ENCODE measurements around the gene BSN. TPM values are rescaled to one million over a fixed set of nuclear protein-coding genes. Genes with fewer than 3 reads are reported as not detected.

BSN gene
- total and polyA plus RNA-seq, 3 experiments from 2014 or later, result 0.33 to 0.46 TPM; not detected in 1

GRCh38 chr3:49662720-49663413, 108.6 kb downstream of the BSN start:
- Histone ChIP-seq H3K9me3 (ENCODE audit: low read length) (no peaks in the 10 kb centered on the region), H3K27me3 (ENCODE audit: insufficient read depth, low read length, poor library complexity, severe bottlenecking) (no peaks in the 10 kb centered on the region), H3K4me1 (ENCODE audit: insufficient read depth, low read length) (no peaks in the 10 kb centered on the region), H3K36me3 (ENCODE audit: insufficient read depth, low read length) (no peaks in the 10 kb centered on the region), H3K27ac (ENCODE audit: low read depth, low read length) (no peak overlapping the region), H3K4me3 (ENCODE audit: low read length) (no peak overlapping the region)
- Mint-ChIP-seq H3K4me1 (no peaks in the 10 kb centered on the region), H3K4me3 (no peak overlapping the region), H3K27me3 (peaks cover 1 to 3% of the 10 kb centered on the region in 2 donors), H3K27ac (no peak overlapping the region), H3K9me3 (no peaks in the 10 kb centered on the region), H3K36me3 (no peaks in the 10 kb centered on the region)
- ChIA-PET CTCF (interaction anchor here (1.5 to 6.3 kb wide), 2 partner anchors 9 to 123 kb away, joined by 5 to 36 read pairs; no protein-coding TSS in a partner anchor), POLR2A (no interaction called here)
- no peak for DNase-seq

GRCh38 chr3:49663831-49664230, 109.6 kb downstream of the BSN start:
- Histone ChIP-seq H3K9me3 (ENCODE audit: low read length) (no peaks in the 10 kb centered on the region), H3K4me1 (ENCODE audit: insufficient read depth, low read length) (no peaks in the 10 kb centered on the region), H3K4me3 (ENCODE audit: low read length) (no peak overlapping the region), H3K27ac (ENCODE audit: low read depth, low read length) (no peak overlapping the region), H3K27me3 (ENCODE audit: insufficient read depth, low read length, poor library complexity, severe bottlenecking) (no peaks in the 10 kb centered on the region), H3K36me3 (ENCODE audit: insufficient read depth, low read length) (no peaks in the 10 kb centered on the region)
- no peaks in the 10 kb centered on the region for H3K4me1 Mint-ChIP-seq
- no peak overlapping the region for H3K27ac Mint-ChIP-seq
- no peaks in the 10 kb centered on the region for H3K36me3 Mint-ChIP-seq
- peaks cover 0 to 3% of the 10 kb centered on the region in 2 donors for H3K27me3 Mint-ChIP-seq
- ChIA-PET POLR2A (no interaction called here), CTCF (interaction anchor here (1.5 to 6.3 kb wide), 2 partner anchors 8 to 124 kb away, joined by 5 to 36 read pairs; no protein-coding TSS in a partner anchor)
- DNase-seq, result no peak
- no peaks in the 10 kb centered on the region for H3K9me3 Mint-ChIP-seq
- H3K4me3 Mint-ChIP-seq, result no peak overlapping the region

GRCh38 chr3:49664300-49664699, 110.0 kb downstream of the BSN start:
- ChIA-PET POLR2A (no interaction called here), CTCF (interaction anchor here (0.6 to 6.3 kb wide), 2 partner anchors 124 to 1464 kb away, joined by 3 to 36 read pairs; no protein-coding TSS in a partner anchor)
- Histone ChIP-seq H3K9me3 (ENCODE audit: low read length) (no peaks in the 10 kb centered on the region), H3K4me3 (ENCODE audit: low read length) (no peak overlapping the region), H3K4me1 (ENCODE audit: insufficient read depth, low read length) (no peaks in the 10 kb centered on the region), H3K27ac (ENCODE audit: low read depth, low read length) (no peak overlapping the region), H3K36me3 (ENCODE audit: insufficient read depth, low read length) (no peaks in the 10 kb centered on the region), H3K27me3 (ENCODE audit: insufficient read depth, low read length, poor library complexity, severe bottlenecking) (no peaks in the 10 kb centered on the region)
- Mint-ChIP-seq H3K36me3 (no peaks in the 10 kb centered on the region), H3K4me1 (no peaks in the 10 kb centered on the region), H3K4me3 (no peak overlapping the region), H3K27me3 (peaks cover 0 to 3% of the 10 kb centered on the region in 2 donors), H3K9me3 (no peaks in the 10 kb centered on the region), H3K27ac (no peak overlapping the region)
- DNase-seq, result no peak

DNA sequence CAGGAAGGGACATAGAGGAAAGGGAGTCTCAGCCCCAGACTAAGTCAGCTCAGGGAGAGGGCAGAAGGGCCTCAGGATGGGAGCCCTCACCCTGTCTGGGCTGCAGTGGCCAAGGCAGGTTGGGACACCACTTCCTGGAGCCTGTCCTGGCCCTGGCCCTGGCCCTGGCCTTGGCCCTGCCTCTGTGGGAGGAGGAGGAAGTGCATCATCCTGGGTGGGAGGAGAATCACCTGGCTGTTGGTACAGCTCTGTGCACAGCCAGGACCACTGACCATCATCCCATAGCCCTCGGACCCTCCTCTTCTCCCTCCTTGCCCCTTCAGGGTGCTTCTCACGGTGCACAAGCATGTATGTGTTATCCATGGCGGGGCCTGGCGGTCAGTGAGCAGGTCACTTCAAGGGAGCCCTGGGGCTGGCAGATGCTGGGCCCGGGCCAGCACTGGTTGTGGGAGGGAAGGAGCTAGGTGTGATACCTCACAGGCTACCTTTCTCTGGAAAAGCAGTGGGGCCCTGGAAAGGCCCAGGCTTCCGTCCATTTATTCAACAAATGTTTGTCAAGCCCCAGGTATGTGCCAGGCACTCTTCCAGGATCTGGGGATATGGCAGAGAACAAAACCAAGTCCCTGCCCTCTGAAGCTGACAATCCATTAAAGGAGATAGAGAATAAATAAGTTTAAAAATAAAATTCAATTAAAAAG, 111.7 kb downstream of the BSN start:
- H3K9me3 Mint-ChIP-seq, result no peaks in the 10 kb centered on the region
- H3K4me1 Mint-ChIP-seq, result no peaks in the 10 kb centered on the region
- Histone ChIP-seq H3K4me1 (ENCODE audit: insufficient read depth, low read length) (no peaks in the 10 kb centered on the region), H3K36me3 (ENCODE audit: insufficient read depth, low read length) (no peaks in the 10 kb centered on the region), H3K4me3 (ENCODE audit: low read length) (no peak overlapping the region), H3K9me3 (ENCODE audit: low read length) (no peaks in the 10 kb centered on the region), H3K27me3 (ENCODE audit: insufficient read depth, low read length, poor library complexity, severe bottlenecking) (no peaks in the 10 kb centered on the region), H3K27ac (ENCODE audit: low read depth, low read length) (no peak overlapping the region)
- no peak overlapping the region for H3K4me3 Mint-ChIP-seq
- H3K36me3 Mint-ChIP-seq, result no peaks in the 10 kb centered on the region
- POLR2A ChIA-PET, result interaction anchor here (0.5 kb wide), 1 partner anchor 52 kb away, joined by 7 read pairs; no protein-coding TSS in a partner anchor
- peaks cover 0 to 3% of the 10 kb centered on the region in 2 donors for H3K27me3 Mint-ChIP-seq
- no peak overlapping the region for H3K27ac Mint-ChIP-seq
- DNase-seq, result no peak
- CTCF ChIA-PET, result interaction anchor here (6.3 kb wide), 1 partner anchor 126 kb away, joined by 36 read pairs; no protein-coding TSS in a partner anchor

DNA sequence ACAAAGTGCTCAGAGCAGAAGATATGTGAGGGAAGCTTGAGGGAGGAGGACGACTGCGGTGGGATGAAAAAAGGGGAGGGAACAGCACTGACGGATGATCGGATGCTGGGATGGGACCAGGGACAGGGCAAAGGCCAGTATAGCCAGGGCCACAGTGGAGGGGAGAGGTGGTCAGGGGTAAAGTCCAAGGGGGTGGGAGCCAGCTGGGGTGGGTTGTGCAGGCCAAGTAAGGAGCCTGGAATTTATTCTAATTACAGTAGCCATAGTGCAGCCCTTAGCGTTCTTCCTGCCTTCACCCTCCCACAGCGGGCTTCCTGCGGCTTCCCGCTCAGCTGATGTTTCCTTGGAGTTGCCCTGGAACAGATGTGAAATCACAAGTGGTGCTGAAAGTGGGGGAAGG, 112.3 kb downstream of the BSN start:
- H3K4me1 Mint-ChIP-seq, result peaks cover 0 to 1% (median under 1%) of the 10 kb centered on the region in 3 donors
- H3K36me3 ChIP-seq (ENCODE audit: insufficient read depth, low read length), result no peaks in the 10 kb centered on the region
- H3K9me3 ChIP-seq (ENCODE audit: low read length), result no peaks in the 10 kb centered on the region
- H3K27ac Mint-ChIP-seq, result no peak overlapping the region
- CTCF ChIA-PET, result interaction anchor here (6.3 kb wide), 1 partner anchor 127 kb away, joined by 36 read pairs; no protein-coding TSS in a partner anchor
- H3K9me3 Mint-ChIP-seq, result no peaks in the 10 kb centered on the region
- no peaks in the 10 kb centered on the region for H3K27me3 ChIP-seq (ENCODE audit: insufficient read depth, low read length, poor library complexity, severe bottlenecking)
- no peak overlapping the region for H3K4me3 ChIP-seq (ENCODE audit: low read length)
- no peak overlapping the region for H3K4me3 Mint-ChIP-seq
- no peak overlapping the region for H3K27ac ChIP-seq (ENCODE audit: low read depth, low read length)
- H3K27me3 Mint-ChIP-seq, result peaks cover 0 to 3% of the 10 kb centered on the region in 2 donors
- no peak for DNase-seq
- H3K4me1 ChIP-seq (ENCODE audit: insufficient read depth, low read length), result no peaks in the 10 kb centered on the region
- POLR2A ChIA-PET, result interaction anchor here (0.5 kb wide), 1 partner anchor 52 kb away, joined by 7 read pairs; no protein-coding TSS in a partner anchor
- no peaks in the 10 kb centered on the region for H3K36me3 Mint-ChIP-seq

DNA sequence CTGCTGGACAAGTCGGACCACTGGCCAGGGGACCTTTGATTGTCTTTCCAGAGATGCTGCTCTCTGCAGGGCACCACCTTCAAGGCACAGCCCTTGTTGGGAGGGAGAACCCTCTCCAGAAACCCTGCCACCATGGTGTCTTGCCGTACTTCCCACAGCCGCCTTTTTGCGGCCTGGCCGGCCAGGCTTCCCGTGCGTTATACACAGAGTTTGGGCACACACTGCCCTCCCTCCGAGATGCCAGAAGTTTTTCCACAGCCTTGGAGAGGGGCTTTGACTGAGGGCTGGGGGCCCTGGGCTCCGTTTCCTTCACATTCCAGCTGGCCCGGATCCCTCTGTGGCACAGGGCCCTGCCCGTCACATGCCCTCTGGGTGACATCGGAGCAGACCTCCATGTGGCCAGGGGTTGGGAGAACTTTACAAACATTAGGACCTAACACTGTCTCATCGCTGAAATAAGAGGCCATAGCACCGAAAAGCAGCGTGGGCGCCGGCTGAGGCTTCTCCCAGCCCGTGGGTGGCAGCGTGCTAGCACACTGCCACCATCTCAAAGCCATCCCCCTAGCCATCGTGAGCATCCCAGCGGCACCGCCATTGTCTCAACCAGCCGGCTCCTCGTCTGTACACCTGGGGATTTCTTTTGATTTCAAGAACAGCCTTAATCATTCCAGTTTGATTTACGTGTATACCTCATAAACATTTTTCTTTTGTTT, 113.6 kb downstream of the BSN start:
- no peak overlapping the region for H3K4me3 Mint-ChIP-seq
- H3K9me3 ChIP-seq (ENCODE audit: low read length), result no peaks in the 10 kb centered on the region
- H3K4me3 ChIP-seq (ENCODE audit: low read length), result no peak overlapping the region
- no peaks in the 10 kb centered on the region for H3K4me1 ChIP-seq (ENCODE audit: insufficient read depth, low read length)
- CTCF ChIA-PET, result interaction anchor here (6.3 kb wide), 1 partner anchor 128 kb away, joined by 36 read pairs; no protein-coding TSS in a partner anchor
- H3K27me3 ChIP-seq (ENCODE audit: insufficient read depth, low read length, poor library complexity, severe bottlenecking), result no peaks in the 10 kb centered on the region
- no peaks in the 10 kb centered on the region for H3K9me3 Mint-ChIP-seq
- no peaks in the 10 kb centered on the region for H3K36me3 Mint-ChIP-seq
- H3K27ac Mint-ChIP-seq, result no peak overlapping the region
- no peak overlapping the region for H3K27ac ChIP-seq (ENCODE audit: low read depth, low read length)
- POLR2A ChIA-PET, result no interaction called here
- H3K36me3 ChIP-seq (ENCODE audit: insufficient read depth, low read length), result no peaks in the 10 kb centered on the region
- no peak for DNase-seq
- H3K27me3 Mint-ChIP-seq, result peaks cover 0 to 3% of the 10 kb centered on the region in 2 donors
- peaks cover 5 to 9% (median 8%) of the 10 kb centered on the region in 3 donors for H3K4me1 Mint-ChIP-seq

GRCh38 chr3:49668414-49668797, 114.1 kb downstream of the BSN start:
- H3K36me3 ChIP-seq (ENCODE audit: insufficient read depth, low read length), result no peaks in the 10 kb centered on the region
- Mint-ChIP-seq H3K27me3 (peaks cover 0 to 3% of the 10 kb centered on the region in 2 donors), H3K9me3 (no peaks in the 10 kb centered on the region), H3K36me3 (no peaks in the 10 kb centered on the region), H3K4me3 (no peak overlapping the region), H3K4me1 (peaks cover 8 to 13% (median 9%) of the 10 kb centered on the region in 3 donors), H3K27ac (no peak overlapping the region)
- H3K4me3 ChIP-seq (ENCODE audit: low read length), result no peak overlapping the region
- H3K9me3 ChIP-seq (ENCODE audit: low read length), result no peaks in the 10 kb centered on the region
- H3K27me3 ChIP-seq (ENCODE audit: insufficient read depth, low read length, poor library complexity, severe bottlenecking), result no peaks in the 10 kb centered on the region
- POLR2A ChIA-PET, result no interaction called here
- H3K4me1 ChIP-seq (ENCODE audit: insufficient read depth, low read length), result peaks cover 5% of the 10 kb centered on the region
- no peak overlapping the region for H3K27ac ChIP-seq (ENCODE audit: low read depth, low read length)
- no peak for DNase-seq
- CTCF ChIA-PET, result interaction anchor here (2.1 to 6.3 kb wide), 2 partner anchors 128 to 129 kb away, joined by 19 to 36 read pairs; no protein-coding TSS in a partner anchor

Data from CD8-positive, alpha-beta memory T cell (primary cell).